Measurements from ENCODE around the gene RNASEH2A.
"Not testable (repeated sequence)": the region's sequence is repeated elsewhere in the genome, so short reads cannot be mapped to it uniquely, and the experiment has no call there.

Gene RNASEH2A

GRCh38 chr19:12794196-12794941, 12.0 kb upstream of the RNASEH2A start:
- DNase-seq: no peak

GRCh38 chr19:12794971-12795381, 11.4 kb upstream of the RNASEH2A start:
- no peak for DNase-seq

GRCh38 chr19:12796146-12797071, 10.0 kb upstream of the RNASEH2A start:
- peak; percentile 48 for DNase-seq

GRCh38 chr19:12797141-12797587, 9.2 kb upstream of the RNASEH2A start:
- DNase-seq: no peak

- DNase-seq: not testable (repeated sequence)
Measured at GRCh38 chr19:12797607-12798006, 8.8 kb upstream of the RNASEH2A start.

- no peak for DNase-seq
Measured at GRCh38 chr19:12799742-12800465, 6.5 kb upstream of the RNASEH2A start.

- DNase-seq: no peak
Measured at GRCh38 chr19:12800466-12800770, 6.0 kb upstream of the RNASEH2A start.

GRCh38 chr19:12800923-12801465, 5.4 kb upstream of the RNASEH2A start:
- no peak for DNase-seq

- peak; percentile 19 for DNase-seq
Measured at GRCh38 chr19:12801466-12802266, 4.7 kb upstream of the RNASEH2A start, which contains the start of the genes PRDX2 and THSD8. Gene PRDX2, minus strand, starts transcription at chr19:12801800. Its CDS starts 539 bp downstream, at chr19:12801261. Gene THSD8, plus strand, starts transcription at chr19:12802069. Its CDS starts 3 bp downstream, at chr19:12802072.

- DNase-seq: no peak
Measured at GRCh38 chr19:12802267-12803106, 3.9 kb upstream of the RNASEH2A start.

- DNase-seq: no peak
Measured at GRCh38 chr19:12804051-12804450, 2.3 kb upstream of the RNASEH2A start.

- no peak for DNase-seq
Measured at GRCh38 chr19:12815088-12815487, 8.7 kb downstream of the RNASEH2A start.

GRCh38 chr19:12817188-12817587, 10.8 kb downstream of the RNASEH2A start:
- not testable (repeated sequence) for DNase-seq

GRCh38 chr19:12817810-12818209, 11.4 kb downstream of the RNASEH2A start:
- DNase-seq: not testable (repeated sequence)

- no peak for DNase-seq
Measured at GRCh38 chr19:12821761-12822160, 15.4 kb downstream of the RNASEH2A start.

- DNase-seq: no peak
Measured at GRCh38 chr19:12825254-12826131, 19.1 kb downstream of the RNASEH2A start.

GRCh38 chr19:12828494-12828893, 22.1 kb downstream of the RNASEH2A start:
- DNase-seq: no peak

GRCh38 chr19:12833418-12833737, 27.0 kb downstream of the RNASEH2A start:
- DNase-seq: no peak

GRCh38 chr19:12833738-12834565, 27.6 kb downstream of the RNASEH2A start:
- peak; percentile 9 for DNase-seq
